Measurements from ENCODE around the gene CMA1.

DNA sequence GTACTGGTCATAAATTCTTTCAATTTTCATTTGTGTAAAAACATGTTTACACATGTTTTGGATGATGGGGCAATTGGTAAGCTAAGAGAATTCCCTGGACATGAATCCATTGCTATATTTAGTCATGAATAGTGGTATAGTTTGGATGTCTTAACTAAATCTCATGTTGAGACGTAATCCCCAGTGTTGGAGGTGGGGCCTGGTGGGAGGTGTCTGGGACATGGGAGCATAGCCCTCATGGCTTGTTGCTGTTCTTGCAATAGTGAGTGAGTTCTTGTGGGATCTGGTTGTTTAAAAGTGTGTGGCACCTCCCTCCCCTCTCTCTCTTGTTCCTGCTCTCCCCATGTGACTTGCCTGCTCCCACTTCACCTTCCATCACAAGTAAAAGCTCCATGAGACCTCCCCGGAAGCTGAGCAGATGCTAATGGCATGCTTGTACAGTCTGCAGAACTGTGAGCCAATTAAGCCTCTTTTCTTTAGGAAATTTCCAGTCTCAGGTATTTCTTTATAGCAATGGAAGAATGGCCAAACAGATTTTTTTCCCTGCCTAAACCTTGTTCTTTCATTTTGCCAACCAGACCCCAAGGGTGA is 34.4 kb upstream of the CMA1 start:
- TF ChIP-seq, protein P1, sequence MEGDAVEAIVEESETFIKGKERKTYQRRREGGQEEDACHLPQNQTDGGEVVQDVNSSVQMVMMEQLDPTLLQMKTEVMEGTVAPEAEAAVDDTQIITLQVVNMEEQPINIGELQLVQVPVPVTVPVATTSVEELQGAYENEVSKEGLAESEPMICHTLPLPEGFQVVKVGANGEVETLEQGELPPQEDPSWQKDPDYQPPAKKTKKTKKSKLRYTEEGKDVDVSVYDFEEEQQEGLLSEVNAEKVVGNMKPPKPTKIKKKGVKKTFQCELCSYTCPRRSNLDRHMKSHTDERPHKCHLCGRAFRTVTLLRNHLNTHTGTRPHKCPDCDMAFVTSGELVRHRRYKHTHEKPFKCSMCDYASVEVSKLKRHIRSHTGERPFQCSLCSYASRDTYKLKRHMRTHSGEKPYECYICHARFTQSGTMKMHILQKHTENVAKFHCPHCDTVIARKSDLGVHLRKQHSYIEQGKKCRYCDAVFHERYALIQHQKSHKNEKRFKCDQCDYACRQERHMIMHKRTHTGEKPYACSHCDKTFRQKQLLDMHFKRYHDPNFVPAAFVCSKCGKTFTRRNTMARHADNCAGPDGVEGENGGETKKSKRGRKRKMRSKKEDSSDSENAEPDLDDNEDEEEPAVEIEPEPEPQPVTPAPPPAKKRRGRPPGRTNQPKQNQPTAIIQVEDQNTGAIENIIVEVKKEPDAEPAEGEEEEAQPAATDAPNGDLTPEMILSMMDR (IDR thresholded peaks at IDR 0.05) = no peak
- TF ChIP-seq EP300 (IDR thresholded peaks at IDR 0.05) = no peak
- no peak for TF ChIP-seq POLR2A (IDR thresholded peaks at IDR 0.05)
